K562 (cell line): ENCODE results near the gene ZBED4. TPM values are rescaled to one million over a fixed set of nuclear protein-coding genes. Genes with fewer than 3 reads are reported as not detected.

Experiments
- ATAC-seq: fragments of 200-7000 bp; cut with Tn5 transposase; 3 replicates; pipeline ENCODE4 v1.9.1; 2020; ENCODE audit warnings: moderate library complexity
- BruUV-seq: library from RNA; stranded (reverse); fragments of 400-500 nt; replicated peaks from 2 replicates; lab custom pipeline; 2021; lab: Mats Ljungman, UMichigan
- CTCF ChIA-PET: fragments of 300-600 bp; formaldehyde crosslinking; extraction: SDS; loops from one replicate; lab custom pipeline; 2021; ENCODE audit warnings: low intra/inter-chr PET ratio; lab: Yijun Ruan, JAX
- POLR2A ChIA-PET: fragments of 300-600, 350-650 bp; sonication (Branson Sonifier 250); formaldehyde crosslinking; extraction: SDS; loops from one replicate; lab custom pipeline; 2021; ENCODE audit warnings: antibody characterized with exemption, inconsistent platforms; lab: Yijun Ruan, JAX
- DNase-seq, 4 experiments: peaks; one replicate each; pipeline versions ENCODE4 v3.0.0 to v3.0.0-alpha.2; 2011 to 2018; ENCODE audit warnings: low spot score in 3 of 4, mixed read lengths in 3 of 4; ENCODE audit errors: extremely low read depth in 1 of 4
- FAIRE-seq: peaks from 2 replicates; lab custom pipeline; 2011; peaks lifted over from hg19 to GRCh38; lab: Jason Lieb, UNC
- H2AFZ ChIP-seq: 2 replicates; pipeline ENCODE4 v1.6.0; 2011; ENCODE audit warnings: low read depth, low read length, control low read depth, inconsistent platforms
- H3K27ac ChIP-seq: fragments of 200-600 bp; 3 replicates; pipeline ENCODE4 v1.8.0; 2011; ENCODE audit warnings: low read depth, mild to moderate bottlenecking, control low read depth, inconsistent platforms, low read length, moderate library complexity, mixed read lengths; ENCODE audit errors: extremely low read depth
- H3K27me3 ChIP-seq, 2 experiments: fragments of 300-600 bp in 1 of 2; 2 replicates in 1 of 2; 3 replicates in 1 of 2; pipeline versions ENCODE4 v1.6.0 to v1.8.0; 2011; ENCODE audit warnings: inconsistent platforms in 2 of 2, low read length in 2 of 2, mild to moderate bottlenecking in 1 of 2, mixed read lengths in 1 of 2, moderate library complexity in 1 of 2; ENCODE audit not compliant: control insufficient read depth in 2 of 2, insufficient read depth in 2 of 2
- H3K36me3 ChIP-seq: fragments of 300-600 bp; 3 replicates; pipeline ENCODE4 v1.8.0; 2011; ENCODE audit warnings: mild to moderate bottlenecking, low read length, inconsistent platforms; ENCODE audit not compliant: control insufficient read depth, insufficient read depth
- H3K4me1 ChIP-seq, 2 experiments: fragments of 200-600 bp in 1 of 2; replicated peaks in 1 of 2; 2 replicates in 1 of 2; 3 replicates in 1 of 2; pipeline versions ENCODE4 v1.5.1 to v1.8.0; 2011; ENCODE audit warnings: inconsistent platforms in 2 of 2, low read length in 2 of 2, mild to moderate bottlenecking in 1 of 2, mixed read lengths in 1 of 2, moderate library complexity in 1 of 2; ENCODE audit not compliant: control insufficient read depth in 2 of 2, insufficient read depth in 2 of 2
- H3K4me2 ChIP-seq: 2 replicates; pipeline ENCODE4 v1.6.1; 2011; ENCODE audit warnings: low read length, control low read depth, inconsistent platforms, mixed read lengths; ENCODE audit not compliant: insufficient read depth
- H3K4me3 ChIP-seq: fragments of 200-600 bp; sonication (generic), shearing (Covaris generic); 2 replicates; pipeline ENCODE4 v1.5.1; 2016; ENCODE audit warnings: control low read depth, inconsistent platforms
- H3K79me2 ChIP-seq: fragments of 200-600 bp; 3 replicates; pipeline ENCODE4 v1.8.0; 2011; ENCODE audit warnings: low read length, inconsistent platforms; ENCODE audit not compliant: control insufficient read depth, insufficient read depth
- H3K9ac ChIP-seq, 2 experiments: 2 replicates each; pipeline versions ENCODE4 v1.6.0 to v1.6.1; 2011; ENCODE audit warnings: low read depth in 2 of 2, low read length in 2 of 2, control low read depth in 1 of 2, inconsistent platforms in 1 of 2, mild to moderate bottlenecking in 1 of 2, mixed read lengths in 1 of 2; ENCODE audit not compliant: insufficient read depth in 1 of 2
- H3K9me1 ChIP-seq: one replicate; pipeline ENCODE4 v1.6.0; 2011; ENCODE audit warnings: inconsistent platforms, mild to moderate bottlenecking, low read length, moderate library complexity; ENCODE audit not compliant: control insufficient read depth, insufficient read depth
- H3K9me3 ChIP-seq: replicated peaks from 2 replicates; pipeline ENCODE4 v1.5.1; 2011; ENCODE audit warnings: low read depth, low read length, inconsistent platforms; ENCODE audit not compliant: control insufficient read depth, insufficient read depth
- H4K20me1 ChIP-seq: replicated peaks from 2 replicates; pipeline ENCODE4 v1.6.1; 2011; ENCODE audit warnings: low read length, inconsistent platforms, mixed read lengths; ENCODE audit not compliant: control insufficient read depth, insufficient read depth
- RUNX1 ChIP-seq: sonication (generic); IDR thresholded peaks from 2 replicates; pipeline ENCODE4 v1.6.1; 2016; ENCODE audit warnings: antibody characterized with exemption, low read depth
- SAFB2 ChIP-seq: fragments of 200-400 bp; formaldehyde crosslinking; IDR thresholded peaks from 2 replicates; pipeline ENCODE4 v1.6.1; 2018; ENCODE audit warnings: borderline replicate concordance, low read length, low read depth, moderate library complexity; ENCODE audit not compliant: severe bottlenecking
- SAP30 ChIP-seq: fragments of 200-600 bp; sonication (generic); IDR thresholded peaks from 2 replicates; pipeline ENCODE4 v1.6.1; 2012; ENCODE audit warnings: borderline replicate concordance, low read depth, mild to moderate bottlenecking, moderate library complexity, low read length, control low read depth, inconsistent platforms; ENCODE audit not compliant: insufficient read depth, poor library complexity, severe bottlenecking
- ZC3H8 ChIP-seq: fragments of 450-650 bp; IDR thresholded peaks from 2 replicates; pipeline ENCODE4 v1.6.1; 2017
- ZFP91 ChIP-seq: sonication (generic); formaldehyde crosslinking; IDR thresholded peaks from 2 replicates; pipeline ENCODE4 v1.8.0; 2022; ENCODE audit warnings: mild to moderate bottlenecking, missing genetic modification reagents
- ZNF780A ChIP-seq: fragments of 250-450 bp; sonication (Bioruptor Pico); IDR thresholded peaks from 2 replicates; pipeline ENCODE4 v1.5.0; 2021; ENCODE audit warnings: mild to moderate bottlenecking
- WGBS: fragments of 100-300 bp; shearing (Covaris generic); methylation state at CpG from one replicate; pipeline ENCODE4 v1.1.6; 2016; ENCODE audit warnings: low coverage, mixed read lengths; ENCODE audit not compliant: insufficient coverage; ENCODE audit errors: missing lambda C conversion rate; 5-methylcytosine and 5-hydroxymethylcytosine counted together
- in situ Hi-C: fragments of 300-500 bp; cut with MboI; formaldehyde crosslinking; loops from 4 replicates; pipeline ENCODE4 v1.15.0; 2018; ENCODE audit warnings: inconsistent platforms, mixed read lengths
- intact Hi-C: fragments of 100-400 bp; cut with micrococcal nuclease; formaldehyde crosslinking; loops from 2 replicates; pipeline ENCODE4 v1.14.2; 2022
- polyA plus RNA-seq, 8 experiments: library from polyadenylated mRNA; depleted of rRNA in 4 of 8; stranded (reverse) in 5 of 8; unstranded in 3 of 8; fragments of >200 nt; fragmentation: Nextera tagmentation in 2 of 8; fragmentation: Illumina TruSeq in 1 of 8; extraction: Ambion mirVana in 2 of 8; extraction: Trizol in 1 of 8; gene quantifications; 2 replicates each; pipeline versions ENCODE4 v1.2.1 to v1.2.3, GENCODE V29; 2011 to 2014; ENCODE audit warnings: inconsistent platforms in 1 of 8, missing spikeins in 1 of 8
- total RNA-seq, 7 experiments: library from RNA; depleted of rRNA in 6 of 7; stranded (reverse); fragments of >200 nt in 6 of 7; fragmentation: Illumina TruSeq in 2 of 7; extraction: Trizol in 2 of 7; gene quantifications; 2 replicates each; pipeline versions ENCODE4 v1.2.1 to v1.2.3, GENCODE V29; 2011 to 2021; ENCODE audit warnings: low replicate concordance in 1 of 7

The ZBED4 gene
- total and polyA plus RNA-seq, 9 of the 15 experiments (the other 6 are each of a cell fraction or from before 2014, with no cell fraction given): 1.5 to 16.8 (median 7.4) TPM

- FAIRE-seq: no peak
- no peak for ATAC-seq
- ChIA-PET POLR2A (no interaction called here), CTCF (no interaction called here)
- 57% methylated on average over 6 of the region's 6 CpGs for WGBS
- 0 out of 2 replicates have a peak, but pooled peaks cover 4% of the 10 kb centered on the region for H3K9me3 ChIP-seq
- no peak overlapping the region for H3K4me2 ChIP-seq
- peaks cover 2 to 13% of the 10 kb centered on the region in 2 experiments; a peak in 3 of 5 replicates for H3K4me1 ChIP-seq
- no peak overlapping the region for H3K9ac ChIP-seq
- no peaks in the 10 kb centered on the region for H3K27me3 ChIP-seq
- H3K79me2 ChIP-seq: no peaks in the 10 kb centered on the region
- TF ChIP-seq SAFB2: no peak
- TF ChIP-seq SAP30: no peak
- TF ChIP-seq ZFP91 (CRISPR knock-in tag): no peak
- TF ChIP-seq ZC3H8: no peak
- TF ChIP-seq ZNF780A (CRISPR knock-in tag): no peak
- TF ChIP-seq RUNX1: no peak
- H4K20me1 ChIP-seq: no peaks in the 10 kb centered on the region
- H3K36me3 ChIP-seq: peaks cover 14% of the 10 kb centered on the region; the same call in 2 of the 3 replicates
- H3K9me1 ChIP-seq: no peaks in the 10 kb centered on the region
- in situ Hi-C loops: no loop called here
- no peak for DNase-seq
- intact Hi-C loops: no loop called here
- no peak overlapping the region for H2AFZ ChIP-seq
- H3K27ac ChIP-seq: no peak overlapping the region
- BruUV-seq: no TSS peak
- no peak overlapping the region for H3K4me3 ChIP-seq
Observed at GRCh38 chr22:49899530-49899929, 45.9 kb downstream of the ZBED4 start.
